ENCODE data around the gene ZNF688. TPM values are rescaled to one million over a fixed set of nuclear protein-coding genes. Genes with fewer than 3 reads are reported as not detected.

Gene ZNF688
- total and polyA plus RNA-seq, 2 of the 8 experiments (the other 6 are each of a cell fraction or from before 2014, with no cell fraction given) = 2.7 to 3.5 TPM

DNA sequence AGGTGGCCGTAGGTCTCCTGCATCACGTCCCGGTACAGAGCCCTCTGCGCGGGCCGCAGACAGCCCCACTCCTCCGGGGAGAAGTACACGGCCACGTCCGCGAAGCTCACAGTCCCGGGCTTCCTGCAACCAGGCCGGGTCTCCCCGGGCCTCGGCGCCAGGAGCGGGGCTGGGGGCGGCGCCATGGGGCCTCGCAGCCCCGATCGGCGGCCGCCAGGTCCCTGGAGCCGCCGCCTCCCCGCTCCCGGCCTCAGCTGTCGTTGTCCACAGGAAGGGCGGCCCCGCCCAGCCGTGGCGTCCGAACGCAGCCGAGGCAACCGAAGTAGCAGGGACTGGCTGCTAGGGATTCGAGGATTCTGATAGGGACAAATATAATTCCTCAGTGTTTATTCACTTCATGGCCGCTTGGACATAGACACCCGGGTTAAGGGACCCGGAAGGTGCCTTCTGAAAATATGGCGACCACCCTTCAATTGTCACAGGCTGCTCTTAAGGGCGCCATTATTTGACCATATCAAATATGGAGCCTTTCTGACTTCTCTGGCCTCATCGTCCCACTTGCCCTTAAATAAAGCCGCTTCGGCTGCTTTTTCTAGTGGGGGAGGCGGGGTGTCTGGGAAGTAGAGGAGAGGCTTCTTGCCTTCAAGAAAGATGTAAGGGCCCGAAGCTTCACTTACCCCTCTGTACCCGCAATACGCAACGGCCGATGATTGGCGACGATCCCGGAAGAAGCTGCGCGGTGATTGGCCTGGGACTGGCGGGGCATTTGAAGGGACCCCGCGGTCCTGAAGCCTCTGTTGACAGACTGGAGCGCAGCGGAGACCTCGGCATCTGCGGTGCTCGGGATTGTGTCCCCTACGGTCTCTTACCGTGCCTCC is at the start of gene ZNF688 (continued):
- TF ChIP-seq EZH2 (IDR thresholded peaks at IDR 0.05; ENCODE audit: low read depth, low read length, severe bottlenecking) = no peak
- TF ChIP-seq CBX5 (IDR thresholded peaks at IDR 0.05; ENCODE audit: low read depth, low read length) = no peak
- TF ChIP-seq SP4 (IDR thresholded peaks at IDR 0.05; ENCODE audit: low read length) = no peak
- TF ChIP-seq ASH2L (IDR thresholded peaks at IDR 0.05; ENCODE audit: low read length) = peak; percentile 84
- peak; percentile 39 to 42 for TF ChIP-seq POLR2A (IDR thresholded peaks at IDR 0.05; ENCODE audit: control extremely low read depth in 1 of 2, low read depth in 2 of 2, low read length in 2 of 2)
- TF ChIP-seq POLR2AphosphoS5 (IDR thresholded peaks at IDR 0.05; ENCODE audit: low read depth, low read length) = 0 out of 2 replicates have a peak, but pooled peaks have one; percentile 10
- no peak; the same call in 1 of the 2 replicates for TF ChIP-seq PHF8 (conservative IDR thresholded peaks at IDR 0.05; ENCODE audit: low read depth, low read length)
- TF ChIP-seq SUZ12 (IDR thresholded peaks at IDR 0.05; ENCODE audit: low read length) = no peak
- peak; percentile 81 for TF ChIP-seq CHD2 (IDR thresholded peaks at IDR 0.05; ENCODE audit: low read length)
- no peak for TF ChIP-seq BCL11A (IDR thresholded peaks at IDR 0.05; ENCODE audit: low read depth in 2 of 2, low read length in 2 of 2)
- peak; percentile 90 for TF ChIP-seq SP1 (IDR thresholded peaks at IDR 0.05; ENCODE audit: low read depth, low read length)
- TF ChIP-seq RNF2 (IDR thresholded peaks at IDR 0.05; ENCODE audit: borderline replicate concordance, low read depth, low read length, missing control alignments, poor library complexity, severe bottlenecking) = no peak
- TF ChIP-seq, protein P1, sequence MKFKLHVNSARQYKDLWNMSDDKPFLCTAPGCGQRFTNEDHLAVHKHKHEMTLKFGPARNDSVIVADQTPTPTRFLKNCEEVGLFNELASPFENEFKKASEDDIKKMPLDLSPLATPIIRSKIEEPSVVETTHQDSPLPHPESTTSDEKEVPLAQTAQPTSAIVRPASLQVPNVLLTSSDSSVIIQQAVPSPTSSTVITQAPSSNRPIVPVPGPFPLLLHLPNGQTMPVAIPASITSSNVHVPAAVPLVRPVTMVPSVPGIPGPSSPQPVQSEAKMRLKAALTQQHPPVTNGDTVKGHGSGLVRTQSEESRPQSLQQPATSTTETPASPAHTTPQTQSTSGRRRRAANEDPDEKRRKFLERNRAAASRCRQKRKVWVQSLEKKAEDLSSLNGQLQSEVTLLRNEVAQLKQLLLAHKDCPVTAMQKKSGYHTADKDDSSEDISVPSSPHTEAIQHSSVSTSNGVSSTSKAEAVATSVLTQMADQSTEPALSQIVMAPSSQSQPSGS (IDR thresholded peaks at IDR 0.05; ENCODE audit: low read length) = no peak; the same call in 1 of the 2 replicates
- no peak for TF ChIP-seq HDAC6 (IDR thresholded peaks at IDR 0.05; ENCODE audit: low read depth, low read length)
- peak; percentile 66 to 96; a peak in 3 of 4 replicates for TF ChIP-seq SIN3A (conservative IDR thresholded peaks at IDR 0.05 in 1 of 2, IDR thresholded peaks at IDR 0.05 in 1 of 2; ENCODE audit: low read depth in 1 of 2, low read length in 2 of 2)
- peak; percentile 50; the same call in 1 of the 2 replicates for TF ChIP-seq SIX5 (IDR thresholded peaks at IDR 0.05; ENCODE audit: low read depth, low read length)
- no peak for TF ChIP-seq EGR1 (IDR thresholded peaks at IDR 0.05; ENCODE audit: borderline replicate concordance, low read depth, low read length)
- TF ChIP-seq KDM4A (IDR thresholded peaks at IDR 0.05; ENCODE audit: low read depth, low read length, severe bottlenecking) = peak; percentile 49
- peak; percentile 31; the same call in 1 of the 2 replicates for TF ChIP-seq TBP (IDR thresholded peaks at IDR 0.05; ENCODE audit: low read depth, low read length)
- TF ChIP-seq, protein P2, sequence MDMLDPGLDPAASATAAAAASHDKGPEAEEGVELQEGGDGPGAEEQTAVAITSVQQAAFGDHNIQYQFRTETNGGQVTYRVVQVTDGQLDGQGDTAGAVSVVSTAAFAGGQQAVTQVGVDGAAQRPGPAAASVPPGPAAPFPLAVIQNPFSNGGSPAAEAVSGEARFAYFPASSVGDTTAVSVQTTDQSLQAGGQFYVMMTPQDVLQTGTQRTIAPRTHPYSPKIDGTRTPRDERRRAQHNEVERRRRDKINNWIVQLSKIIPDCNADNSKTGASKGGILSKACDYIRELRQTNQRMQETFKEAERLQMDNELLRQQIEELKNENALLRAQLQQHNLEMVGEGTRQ (IDR thresholded peaks at IDR 0.05; ENCODE audit: low read length) = no peak
- no peak for TF ChIP-seq KDM5A (IDR thresholded peaks at IDR 0.05; ENCODE audit: low read length)

Measured in H1 (cell line).